ENCODE measurements around the gene ST3GAL3. TPM values are rescaled to one million over a fixed set of nuclear protein-coding genes. Genes with fewer than 3 reads are reported as not detected.
A peak's percentile ranks its signal among the peaks of the same experiment; 100 is the strongest.

Gene ST3GAL3
- total RNA-seq, 4 donors from 2014 or later = 32.2 to 57.4 (median 38.3) TPM

- DNase-seq (no peak), ATAC-seq (no peak)
- Histone ChIP-seq H3K27ac (peak overlapping the region in 1 of 4 donors; percentile 79), H3K36me3 (peaks cover 0 to 31% of the 10 kb centered on the region in 2 donors), H3K4me3 (no peak overlapping the region), H3K9me3 (no peaks in the 10 kb centered on the region), H3K27me3 (no peaks in the 10 kb centered on the region), H3K4me1 (peaks cover 34 to 57% of the 10 kb centered on the region in 2 donors)
- TF ChIP-seq, protein P1, sequence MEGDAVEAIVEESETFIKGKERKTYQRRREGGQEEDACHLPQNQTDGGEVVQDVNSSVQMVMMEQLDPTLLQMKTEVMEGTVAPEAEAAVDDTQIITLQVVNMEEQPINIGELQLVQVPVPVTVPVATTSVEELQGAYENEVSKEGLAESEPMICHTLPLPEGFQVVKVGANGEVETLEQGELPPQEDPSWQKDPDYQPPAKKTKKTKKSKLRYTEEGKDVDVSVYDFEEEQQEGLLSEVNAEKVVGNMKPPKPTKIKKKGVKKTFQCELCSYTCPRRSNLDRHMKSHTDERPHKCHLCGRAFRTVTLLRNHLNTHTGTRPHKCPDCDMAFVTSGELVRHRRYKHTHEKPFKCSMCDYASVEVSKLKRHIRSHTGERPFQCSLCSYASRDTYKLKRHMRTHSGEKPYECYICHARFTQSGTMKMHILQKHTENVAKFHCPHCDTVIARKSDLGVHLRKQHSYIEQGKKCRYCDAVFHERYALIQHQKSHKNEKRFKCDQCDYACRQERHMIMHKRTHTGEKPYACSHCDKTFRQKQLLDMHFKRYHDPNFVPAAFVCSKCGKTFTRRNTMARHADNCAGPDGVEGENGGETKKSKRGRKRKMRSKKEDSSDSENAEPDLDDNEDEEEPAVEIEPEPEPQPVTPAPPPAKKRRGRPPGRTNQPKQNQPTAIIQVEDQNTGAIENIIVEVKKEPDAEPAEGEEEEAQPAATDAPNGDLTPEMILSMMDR (IDR thresholded peaks at IDR 0.05 in 4 of 5, conservative IDR thresholded peaks at IDR 0.05 in 1 of 5) = no peak
- no peak for TF ChIP-seq POLR2A (IDR thresholded peaks at IDR 0.05)
- intact Hi-C loops (cut with DNase I; ENCODE audit: low total_unique reads) = loop anchor here (10.0 kb wide), 1 partner anchor 378 kb away; the partner anchor contains the start of gene ERI3
- in situ Hi-C loops (cut with MboI; ENCODE audit: low sequenced_read_pairs in 4 of 4) = no loop called here
These were observed 269.6 kb downstream of the ST3GAL3 start for GRCh38 chr1:43976890-43977289.

GRCh38 chr1:43977376-43978263 lies 270.3 kb downstream of the ST3GAL3 start:
- ATAC-seq (no peak), DNase-seq (no peak)
- Histone ChIP-seq H3K36me3 (peaks cover 0 to 24% of the 10 kb centered on the region in 2 donors), H3K4me1 (peaks cover 34 to 53% of the 10 kb centered on the region in 2 donors), H3K27ac (peak overlapping the region in 1 of 4 donors; percentile 79), H3K4me3 (no peak overlapping the region), H3K27me3 (no peaks in the 10 kb centered on the region), H3K9me3 (no peaks in the 10 kb centered on the region)
- in situ Hi-C loops (cut with MboI; ENCODE audit: low sequenced_read_pairs in 4 of 4) (no loop called here), intact Hi-C loops (cut with DNase I; ENCODE audit: low total_unique reads) (loop anchor here (10.0 kb wide), 1 partner anchor 377 kb away; the partner anchor contains the start of gene ERI3)
- TF ChIP-seq, protein P1 (IDR thresholded peaks at IDR 0.05 in 4 of 5, conservative IDR thresholded peaks at IDR 0.05 in 1 of 5) = no peak
- TF ChIP-seq POLR2A (IDR thresholded peaks at IDR 0.05) = no peak

- peaks cover 34 to 47% of the 10 kb centered on the region in 2 donors for H3K4me1 ChIP-seq
- in situ Hi-C loops (cut with MboI; ENCODE audit: low sequenced_read_pairs in 4 of 4) (no loop called here), intact Hi-C loops (cut with DNase I; ENCODE audit: low total_unique reads) (loop anchor here (10.0 kb wide), 1 partner anchor 377 kb away; the partner anchor contains the start of gene ERI3)
- ATAC-seq (no peak), DNase-seq (no peak)
- TF ChIP-seq, protein P1 (IDR thresholded peaks at IDR 0.05 in 4 of 5, conservative IDR thresholded peaks at IDR 0.05 in 1 of 5) = no peak
- no peak for TF ChIP-seq POLR2A (IDR thresholded peaks at IDR 0.05)
- peak overlapping the region in 1 of 4 donors; percentile 79 for H3K27ac ChIP-seq
- H3K27me3 ChIP-seq = no peaks in the 10 kb centered on the region
- H3K4me3 ChIP-seq = peak overlapping the region in 1 of 4 donors; percentile 65
- H3K9me3 ChIP-seq = no peaks in the 10 kb centered on the region
- H3K36me3 ChIP-seq = peaks cover 0 to 20% of the 10 kb centered on the region in 2 donors
These were observed 270.9 kb downstream of the ST3GAL3 start for GRCh38 chr1:43978264-43978550.

- peak; percentile 7 to 21 for ATAC-seq
- DNase-seq = no peak
- intact Hi-C loops (cut with DNase I; ENCODE audit: low total_unique reads) (loop anchor here (10.0 kb wide), 1 partner anchor 376 kb away; the partner anchor contains the start of gene ERI3), in situ Hi-C loops (cut with MboI; ENCODE audit: low sequenced_read_pairs in 4 of 4) (no loop called here)
- peaks cover 30 to 42% of the 10 kb centered on the region in 2 donors for H3K4me1 ChIP-seq
- TF ChIP-seq, protein P1 (IDR thresholded peaks at IDR 0.05 in 4 of 5, conservative IDR thresholded peaks at IDR 0.05 in 1 of 5) = no peak
- peak in 1 of 2 donors; percentile 7 for TF ChIP-seq POLR2A (IDR thresholded peaks at IDR 0.05)
- H3K27ac ChIP-seq = peak within 1 kb of the TSS; percentile 64 to 79 (median 72)
- H3K4me3 ChIP-seq = peak within 1 kb of the TSS; percentile 63 to 92 (median 68)
- no peaks in the 10 kb centered on the region for H3K27me3 ChIP-seq
- H3K36me3 ChIP-seq = peaks cover 0 to 20% of the 10 kb centered on the region in 2 donors
- H3K9me3 ChIP-seq = no peaks in the 10 kb centered on the region
These were observed 271.4 kb downstream of the ST3GAL3 start, which contains the start of gene B4GALT2 for GRCh38 chr1:43978551-43979260. B4GALT2 (plus strand) TSS chr1:43979210; CDS start chr1:43981161, 1,951 bp downstream.
